Heart left ventricle (tissue), 13 donors: ENCODE data around the gene GRIK1.

Experiments
- CTCF ChIP-seq, 12 donors: fragments of 200-600 bp; sonication (generic) in 4 of 12; IDR thresholded peaks; one replicate each; pipeline versions ENCODE4 v1.5.0 to v1.8.0; 2018 to 2022; ENCODE audit warnings: antibody characterized with exemption in 12 of 12, mild to moderate bottlenecking in 5 of 12
- POLR2A ChIP-seq, 2 donors: fragments of 450-650 bp; IDR thresholded peaks; one replicate each; pipeline ENCODE4 v1.6.1; 2017; ENCODE audit warnings: antibody characterized with exemption in 2 of 2, mild to moderate bottlenecking in 2 of 2, moderate library complexity in 2 of 2
- donor health status: ischemic (EF 13 %, LVEDD 7.1; RV severe dilation, severe dysfunction).
- donor health status: DM: no; HTN: yes; CAD: no.
- donor health status: DM: no; HTN: no; CAD: no.
- donor health status: ischemic (EF 25% LVEDD 6.9; RV normal size, moderate dysfunction).
- donor health status: ischemic (EF 25% LVEDD 5.7; RV mildly dilated, moderate dysfunction).
- donor health status: ischemic (EF 35%, LVEDD 5.7; RV mildly dilated, moderate dysfunction).
- donor health status: nonischemic (EF 11% LVEDD 7.7; RV severe dilation, severe dysfunction).
- donor health status: DM: yes; HTN: yes; CAD: no.
- donor health status: PGD.
- donor health status: ischemic (EF 29% LVEDD 5.4; RV normal size, mild dysfunction).
- donor health status: nonischemic (EF 23%, LVEDD 6.1; RV moderate dilation, normal function).

GRCh38 chr21:29953072-29953471 lies 13.3 kb upstream of the GRIK1 start:
- TF ChIP-seq POLR2A (IDR thresholded peaks at IDR 0.05) (no peak), CTCF (IDR thresholded peaks at IDR 0.05) (no peak)
